Activated CD8-positive, alpha-beta memory T cell treated with anti-CD3 and anti-CD28 coated beads, Interleukin-2, amount 50 U/mL, for 1 hour (primary cell): ENCODE measurements around the gene ATAD3B.
A peak's percentile ranks its signal among the peaks of the same experiment; 100 is the strongest.
"Not testable (repeated sequence)": the region's sequence is repeated elsewhere in the genome, so short reads cannot be mapped to it uniquely, and the experiment has no call there.

ENCODE experiments used
- DNase-seq: peaks from one replicate; pipeline ENCODE4 v3.0.0-alpha.2; 2020; ENCODE audit errors: extremely low read depth

ATAD3B gene, protein sequence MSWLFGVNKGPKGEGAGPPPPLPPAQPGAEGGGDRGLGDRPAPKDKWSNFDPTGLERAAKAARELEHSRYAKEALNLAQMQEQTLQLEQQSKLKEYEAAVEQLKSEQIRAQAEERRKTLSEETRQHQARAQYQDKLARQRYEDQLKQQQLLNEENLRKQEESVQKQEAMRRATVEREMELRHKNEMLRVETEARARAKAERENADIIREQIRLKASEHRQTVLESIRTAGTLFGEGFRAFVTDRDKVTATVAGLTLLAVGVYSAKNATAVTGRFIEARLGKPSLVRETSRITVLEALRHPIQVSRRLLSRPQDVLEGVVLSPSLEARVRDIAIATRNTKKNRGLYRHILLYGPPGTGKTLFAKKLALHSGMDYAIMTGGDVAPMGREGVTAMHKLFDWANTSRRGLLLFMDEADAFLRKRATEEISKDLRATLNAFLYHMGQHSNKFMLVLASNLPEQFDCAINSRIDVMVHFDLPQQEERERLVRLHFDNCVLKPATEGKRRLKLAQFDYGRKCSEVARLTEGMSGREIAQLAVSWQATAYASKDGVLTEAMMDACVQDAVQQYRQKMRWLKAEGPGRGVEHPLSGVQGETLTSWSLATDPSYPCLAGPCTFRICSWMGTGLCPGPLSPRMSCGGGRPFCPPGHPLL

DNA sequence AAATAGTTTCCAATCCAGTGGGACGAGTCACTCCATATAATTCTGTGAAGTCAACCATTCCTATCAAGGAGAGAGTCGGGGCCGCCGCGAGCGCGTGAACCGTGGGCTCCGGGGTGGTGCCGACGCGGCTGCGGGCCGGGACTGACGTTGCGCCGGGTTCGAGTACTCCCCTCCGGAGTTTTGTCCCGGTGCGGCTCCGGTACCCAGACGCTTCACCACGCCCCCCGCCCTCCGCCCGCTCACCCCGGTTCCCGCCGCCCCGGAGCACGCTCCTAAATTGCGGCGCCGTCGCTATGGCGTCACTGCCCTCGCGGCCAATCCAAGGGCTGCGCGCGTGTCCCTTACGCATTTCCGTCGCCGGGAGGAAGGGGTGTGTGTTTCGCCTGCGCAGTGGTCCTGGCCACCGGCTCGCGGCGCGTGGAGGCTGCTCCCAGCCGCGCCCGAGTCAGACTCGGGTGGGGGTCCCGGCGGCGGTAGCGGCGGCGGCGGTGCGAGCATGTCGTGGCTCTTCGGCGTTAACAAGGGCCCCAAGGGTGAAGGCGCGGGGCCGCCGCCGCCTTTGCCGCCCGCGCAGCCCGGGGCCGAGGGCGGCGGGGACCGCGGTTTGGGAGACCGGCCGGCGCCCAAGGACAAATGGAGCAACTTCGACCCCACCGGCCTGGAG is at the start of gene ATAD3B:
TSS of gene ATAD3B (plus strand) at position 377 of the 664 bp plus-strand sequence. CDS start at position 497, 120 bp downstream.
- DNase-seq, result peak; percentile 70

DNA sequence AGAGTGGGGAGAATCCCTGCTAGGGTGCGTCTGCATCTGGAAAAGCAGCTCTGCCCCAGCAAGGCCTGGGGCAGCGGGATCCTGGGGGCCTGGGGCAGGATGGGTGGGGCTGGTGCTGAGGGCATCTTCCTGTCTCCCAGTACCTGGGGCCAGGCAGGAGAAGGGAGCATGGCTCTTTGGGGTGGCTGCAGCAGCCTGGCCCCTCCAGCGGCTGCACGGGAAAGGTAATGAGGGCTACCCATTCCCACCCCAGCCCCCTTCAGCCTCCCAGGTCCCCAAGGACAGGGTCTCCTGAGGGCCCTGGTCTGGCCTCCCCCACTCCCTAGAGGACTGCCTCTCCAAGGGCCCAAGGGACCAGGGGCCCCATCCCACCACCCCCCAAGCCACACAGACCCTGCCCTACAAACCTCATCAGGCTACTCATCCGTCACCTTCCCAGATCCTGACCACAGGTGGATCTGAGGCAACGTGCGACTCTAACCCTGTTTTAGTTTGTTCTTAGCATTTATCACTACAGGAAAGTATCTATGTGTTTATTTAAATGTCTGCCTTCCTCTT is 49.6 kb upstream of the ATAD3B start:
- DNase-seq, result no peak

DNA sequence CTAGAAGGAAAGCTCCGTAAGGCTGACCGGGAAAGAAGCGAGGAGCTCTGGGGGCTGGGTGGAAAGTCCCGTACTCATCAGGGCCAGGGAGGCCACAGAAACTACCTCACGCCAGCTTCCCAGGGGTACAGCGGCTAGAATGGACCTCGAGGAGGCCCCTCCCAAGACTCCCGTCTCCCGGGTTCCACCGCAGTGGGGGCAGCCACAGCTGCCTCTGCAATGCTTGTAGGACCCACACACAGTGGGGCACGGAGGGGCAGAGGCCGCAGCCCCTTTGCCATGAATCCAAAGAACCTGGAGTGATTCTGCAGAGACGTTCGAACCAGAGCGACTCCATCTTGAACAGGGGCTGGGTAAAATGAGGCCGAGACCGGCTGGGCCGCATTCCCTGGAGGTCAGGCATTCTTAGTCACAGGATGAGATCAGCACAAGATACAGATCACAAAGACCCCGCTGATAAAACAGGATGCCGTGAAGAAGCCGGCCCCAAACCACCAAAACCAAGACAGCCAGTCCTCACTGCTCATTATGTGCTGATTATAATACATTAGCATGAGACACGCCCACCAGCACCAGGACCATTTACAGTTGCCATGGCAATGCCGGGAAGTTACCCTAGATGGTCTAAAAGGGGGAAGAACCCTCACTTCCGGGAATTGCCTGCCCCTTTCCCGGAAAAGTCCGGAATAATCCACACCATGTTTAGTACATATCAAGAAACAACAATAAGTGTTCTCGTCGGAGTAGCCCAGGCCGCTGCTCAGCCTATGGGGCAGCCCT is 48.9 kb upstream of the ATAD3B start:
- DNase-seq, result no peak

DNA sequence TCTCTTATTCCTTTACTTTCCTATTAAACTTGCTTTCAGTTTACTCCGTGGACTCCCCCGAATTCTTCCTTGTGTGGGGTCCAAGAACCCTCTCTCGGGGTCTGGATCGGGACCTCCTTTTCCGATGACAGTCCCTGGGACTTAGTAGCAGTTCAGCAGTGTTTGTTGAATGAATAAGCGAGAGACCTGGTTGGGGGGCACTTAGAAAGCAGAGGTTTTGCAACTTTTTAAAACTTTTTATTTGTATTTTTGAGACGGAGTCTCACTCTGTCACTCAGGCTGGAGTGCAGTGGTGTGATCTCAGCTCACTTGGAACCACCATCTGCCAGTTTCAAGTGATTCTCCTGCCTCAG is 48.3 kb upstream of the ATAD3B start:
- no peak for DNase-seq

DNA sequence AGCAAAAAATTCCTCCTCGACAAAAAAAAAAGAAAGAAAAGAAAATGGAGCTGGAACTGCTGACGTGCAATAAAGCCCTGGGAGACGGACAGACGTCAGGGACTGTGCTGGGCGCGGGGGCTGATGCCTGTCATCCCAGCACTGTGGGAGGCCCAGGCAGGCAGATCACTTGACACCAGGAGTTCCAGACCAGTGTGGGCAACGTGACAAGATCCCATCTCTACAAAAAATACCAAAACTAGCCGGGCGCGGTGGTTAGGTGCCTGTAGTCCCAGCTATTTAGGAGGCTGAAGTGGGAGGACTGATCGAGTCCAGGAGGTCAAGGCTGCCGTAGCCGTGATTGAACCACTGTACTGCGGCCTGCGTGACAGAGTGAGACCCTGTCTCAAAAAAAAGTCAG is 46.9 kb upstream of the ATAD3B start:
- no peak for DNase-seq

DNA sequence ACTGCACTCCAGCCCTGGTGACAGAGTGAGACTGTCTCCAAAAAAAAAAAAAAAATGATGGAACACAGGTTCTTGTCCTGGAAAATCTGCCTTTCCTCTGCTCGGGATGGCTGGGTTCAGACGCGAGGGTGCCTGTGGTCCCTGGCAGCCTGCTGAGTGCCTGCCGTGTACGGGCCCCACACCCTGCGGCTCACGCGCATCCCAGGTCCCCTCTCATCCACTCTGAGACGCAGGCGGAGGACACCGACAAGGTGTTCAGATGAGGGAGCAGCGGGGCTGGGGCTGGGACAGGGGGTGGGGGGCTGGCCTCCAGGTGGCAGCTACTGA is 46.2 kb upstream of the ATAD3B start:
- no peak for DNase-seq

DNA sequence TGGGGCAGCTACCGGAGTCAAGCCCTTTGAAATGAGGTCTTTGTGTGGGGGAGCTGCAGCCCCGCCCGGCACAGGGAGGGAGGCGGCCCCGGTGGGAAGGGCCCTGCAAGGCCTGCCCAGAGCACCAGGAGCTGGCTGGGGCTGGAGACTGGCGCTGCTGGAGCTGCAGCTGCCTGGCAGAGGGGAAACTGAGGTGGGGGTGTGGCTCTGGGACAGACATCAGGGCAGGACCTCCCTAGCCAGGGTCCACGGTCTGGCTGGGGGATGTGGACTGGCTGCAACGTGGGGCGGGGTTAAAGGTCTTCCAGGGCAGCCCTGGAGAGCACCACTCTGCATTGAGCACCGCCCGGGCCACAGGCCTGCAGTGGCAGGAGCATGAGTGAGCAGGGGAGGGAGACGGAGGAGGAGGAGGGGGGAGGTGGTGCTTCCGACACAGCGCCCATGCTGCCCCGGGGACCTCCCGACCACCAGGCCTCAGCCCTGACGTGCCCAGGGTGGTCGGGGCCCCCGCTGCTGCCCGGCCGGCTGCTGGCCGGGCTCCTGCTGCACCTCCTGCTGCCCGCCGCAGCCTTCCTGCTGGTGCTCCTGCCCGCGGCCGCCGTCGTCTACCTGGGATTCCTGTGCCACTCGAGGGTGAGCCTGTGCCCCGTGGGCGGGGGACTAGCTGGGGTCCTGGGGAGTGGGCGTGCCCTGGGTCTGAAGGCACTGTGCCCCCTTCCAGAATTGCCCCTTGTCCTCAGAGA is 45.6 kb upstream of the ATAD3B start:
- no peak for DNase-seq

DNA sequence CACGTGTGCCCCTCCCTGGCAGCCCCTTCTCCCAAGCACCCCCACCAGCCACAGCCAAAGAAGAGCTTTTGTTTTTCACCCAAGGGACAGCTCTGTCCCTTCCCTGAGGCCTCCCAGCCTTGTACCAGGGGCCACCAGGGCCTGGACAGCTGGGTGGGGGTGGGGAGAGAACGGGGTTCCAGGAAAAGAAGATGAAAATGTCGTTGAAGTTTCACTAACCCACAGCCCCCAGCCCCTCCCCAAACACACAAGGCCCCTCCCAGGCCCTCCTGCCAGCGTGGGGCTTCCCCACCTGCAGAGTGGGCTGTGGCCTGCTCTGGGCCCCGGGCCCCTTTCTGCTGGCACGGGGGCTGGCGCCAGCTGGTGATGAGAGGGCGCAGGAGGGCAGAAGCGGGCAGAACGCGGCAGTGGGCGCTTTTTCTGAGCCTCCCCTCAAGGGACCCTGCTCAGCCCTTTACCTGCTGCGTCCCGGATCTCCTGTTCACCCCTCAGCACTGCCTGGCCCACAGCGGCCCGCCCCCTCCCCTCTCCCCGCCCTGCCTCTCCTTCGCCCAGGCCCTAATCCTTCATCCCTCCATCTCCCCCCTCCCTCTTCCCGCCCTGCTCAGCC is 45.0 kb upstream of the ATAD3B start:
- DNase-seq, result no peak

DNA sequence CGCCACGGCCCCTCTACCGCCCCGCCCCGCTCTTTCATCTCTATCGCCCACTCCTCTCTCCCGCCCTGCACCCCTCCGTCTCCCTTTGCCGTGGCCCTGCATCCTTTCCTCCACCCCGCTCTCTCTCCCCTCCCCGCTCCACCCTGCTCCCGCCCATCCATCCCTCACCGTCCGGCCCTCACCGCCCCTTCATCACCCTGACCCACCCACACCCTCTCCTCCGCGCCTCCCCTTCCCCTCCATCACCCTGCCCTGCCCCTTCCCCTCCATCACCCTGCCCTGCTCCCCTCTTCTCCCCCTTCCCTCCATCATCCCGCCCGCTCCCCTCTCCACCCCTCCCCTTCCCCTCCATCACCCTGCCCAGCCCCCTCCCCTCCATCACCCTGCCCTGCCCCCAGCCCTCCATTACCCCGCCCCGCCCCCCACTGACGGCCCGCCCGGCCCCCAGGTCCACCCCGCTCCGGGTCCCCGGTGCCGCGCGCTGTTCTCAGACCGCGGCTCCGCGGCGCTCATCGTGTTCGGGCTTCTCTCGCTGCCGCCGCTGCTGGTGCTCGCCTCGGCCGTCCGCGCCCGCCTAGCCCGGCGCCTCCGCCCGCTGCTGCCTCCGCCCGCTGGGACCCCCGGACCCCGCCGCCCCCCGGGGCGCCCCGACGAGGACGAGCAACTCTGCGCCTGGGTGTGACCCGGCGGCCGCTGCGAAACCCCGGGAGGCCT is 44.3 kb upstream of the ATAD3B start:
- no peak for DNase-seq

DNA sequence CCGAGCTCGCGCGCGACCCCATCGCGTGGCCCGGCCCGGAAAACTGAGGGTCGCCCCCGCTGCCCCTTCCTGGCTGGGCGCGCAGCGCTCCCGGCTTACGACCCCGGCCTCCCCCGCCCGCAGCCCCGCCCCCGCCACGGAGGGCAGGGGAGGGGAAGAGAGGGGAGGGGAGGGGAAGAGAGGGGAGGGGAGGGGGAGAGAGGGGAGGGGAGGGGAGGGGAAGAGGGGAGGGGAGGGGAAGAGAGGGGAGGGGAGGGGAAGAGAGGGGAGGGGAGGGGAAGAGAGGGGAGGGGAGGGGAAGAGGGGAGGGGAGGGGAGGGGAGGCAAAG is 43.8 kb upstream of the ATAD3B start:
- no peak for DNase-seq

DNA sequence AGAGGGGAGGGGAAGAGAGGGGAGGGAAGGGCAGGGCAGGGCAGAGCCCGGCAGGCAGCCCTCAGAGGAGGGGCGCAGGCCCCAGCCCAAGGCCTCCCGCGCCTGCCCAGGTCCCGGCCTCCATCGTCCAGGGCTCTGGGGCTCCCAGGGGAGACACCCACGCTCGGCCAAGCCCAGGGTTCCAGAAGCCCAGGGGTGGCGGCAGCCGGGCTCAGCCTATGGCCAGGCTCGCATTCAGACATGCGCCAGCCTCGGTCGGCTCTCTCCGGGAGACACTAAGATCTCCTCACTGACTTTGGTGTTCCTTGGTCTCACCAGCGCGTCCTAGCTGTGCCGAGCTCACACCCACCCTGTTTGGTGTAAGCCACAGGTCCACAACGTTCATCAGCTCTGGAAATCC is 43.4 kb upstream of the ATAD3B start:
- no peak for DNase-seq

DNA sequence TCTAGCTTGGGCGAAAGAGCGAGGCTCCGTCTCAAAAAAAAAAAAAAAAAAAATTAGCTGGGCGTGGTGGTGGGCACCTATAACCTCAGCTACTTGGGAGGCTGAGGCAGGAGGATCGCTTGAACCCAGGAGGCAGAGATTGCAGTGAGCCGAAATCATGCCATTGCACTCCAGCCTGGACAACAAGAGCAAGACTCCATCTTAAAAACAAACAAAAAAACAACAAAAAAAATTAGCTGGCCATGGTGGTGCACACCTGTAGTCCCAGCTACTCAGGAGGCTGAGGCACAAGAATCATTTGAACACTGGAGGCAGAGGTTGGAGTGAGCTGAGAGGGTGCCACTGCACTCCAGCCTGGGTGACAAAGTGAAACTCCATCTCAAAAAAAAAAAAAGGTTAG is 42.6 kb upstream of the ATAD3B start:
- DNase-seq, result not testable (repeated sequence)

DNA sequence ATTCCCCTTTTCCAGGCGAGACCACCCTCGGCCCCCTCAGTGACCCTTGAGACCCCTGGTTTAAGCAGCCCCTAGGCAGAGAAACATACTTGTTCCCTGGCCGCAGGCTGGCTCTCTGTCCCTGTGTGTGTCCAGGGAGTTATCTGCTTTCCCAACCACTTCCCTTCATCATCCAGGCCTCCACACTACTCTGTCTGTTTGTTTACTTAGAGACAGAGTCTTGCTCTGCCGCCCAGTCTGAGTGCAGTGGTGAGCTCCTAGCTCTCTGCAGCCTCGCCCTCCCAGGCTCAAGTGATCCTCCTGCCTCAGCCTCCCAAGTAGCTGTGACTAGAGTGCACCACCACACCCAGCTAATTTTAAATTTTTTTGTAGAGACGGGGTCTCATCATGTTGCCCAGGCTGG is 41.9 kb upstream of the ATAD3B start:
- no peak for DNase-seq

DNA sequence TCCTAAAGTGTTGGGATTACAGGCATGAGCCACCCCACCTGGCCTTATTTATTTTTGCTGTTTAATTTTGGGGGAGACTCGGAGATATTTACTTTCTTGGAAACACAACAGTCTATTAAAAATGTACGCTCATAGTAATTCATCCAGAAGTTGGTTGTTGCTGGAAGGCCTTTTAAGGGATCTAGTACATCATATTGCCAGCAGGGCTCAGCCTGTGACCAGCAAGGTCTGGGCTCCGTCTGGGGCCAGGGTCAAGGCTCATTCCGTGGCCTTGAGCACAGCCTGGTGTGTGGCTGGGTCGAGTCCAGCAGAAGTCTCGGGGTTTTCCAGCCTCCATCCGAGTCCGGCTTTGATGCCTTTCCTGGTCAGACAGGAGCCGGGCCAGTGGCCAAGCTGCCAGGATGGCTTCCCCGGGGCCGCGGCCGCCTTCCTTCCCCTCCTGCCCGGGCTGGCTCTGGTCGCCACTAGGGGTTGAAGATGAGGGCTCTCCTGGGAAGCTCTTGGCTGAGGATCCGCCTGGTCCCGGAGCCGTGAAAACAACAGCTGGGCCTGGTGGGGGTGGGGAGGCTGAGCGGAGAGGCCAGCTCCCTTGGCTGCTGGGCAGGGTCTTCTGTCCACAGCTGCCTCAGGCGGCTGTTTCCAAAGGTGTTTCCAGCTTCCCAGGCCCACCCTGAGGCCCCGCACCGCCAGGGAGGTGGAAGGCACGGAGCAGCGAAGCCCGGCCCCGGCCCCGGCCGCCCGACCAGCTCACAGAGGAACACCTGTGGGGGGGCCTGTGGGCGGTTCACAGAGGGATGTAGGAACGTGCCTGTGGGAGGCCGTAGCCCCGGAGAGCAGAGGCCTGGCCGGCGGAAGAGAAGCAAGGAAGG is 41.2 kb upstream of the ATAD3B start:
- no peak for DNase-seq

DNA sequence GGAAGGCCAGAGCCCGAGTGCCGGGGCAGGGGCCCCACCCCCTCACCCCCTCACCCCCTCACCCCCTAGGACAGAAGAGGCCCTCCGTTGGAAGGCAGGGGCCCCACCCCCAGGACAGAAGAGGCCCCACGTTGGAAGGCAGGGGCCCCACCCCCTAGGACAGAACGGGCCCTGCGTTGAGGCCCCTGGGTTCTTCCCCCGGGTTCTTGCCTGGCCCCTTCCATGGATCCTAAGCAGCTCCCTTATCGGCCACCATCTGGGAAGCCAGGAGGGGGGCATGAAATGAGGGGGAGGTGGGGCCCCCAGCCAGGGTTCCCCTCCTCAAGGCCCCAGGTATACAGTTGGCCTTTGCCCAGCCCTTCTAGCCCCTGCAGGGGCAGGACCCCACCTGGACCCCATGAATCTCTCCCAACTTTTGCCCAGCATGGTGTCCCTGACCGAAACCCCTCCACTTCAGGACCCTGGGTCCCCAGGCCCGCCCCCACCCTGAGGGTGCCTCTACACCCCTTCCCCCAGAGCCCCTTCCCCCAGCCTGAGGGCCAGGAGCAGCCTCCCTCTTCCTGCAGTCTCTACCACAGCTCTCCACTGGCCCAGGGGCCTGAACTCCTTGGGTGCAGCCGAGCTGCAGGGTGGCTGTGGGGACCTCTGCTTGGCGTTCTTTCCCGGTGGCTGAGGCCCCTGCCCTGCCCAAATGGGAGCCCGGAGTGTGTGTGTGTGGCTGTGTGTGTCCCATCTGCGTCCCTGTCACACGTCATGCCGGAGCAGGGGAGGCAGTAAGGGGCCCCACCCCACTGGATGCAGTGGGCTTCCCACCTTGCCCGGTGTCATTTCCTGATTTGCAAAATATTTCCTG is 40.3 kb upstream of the ATAD3B start:
- no peak for DNase-seq

DNA sequence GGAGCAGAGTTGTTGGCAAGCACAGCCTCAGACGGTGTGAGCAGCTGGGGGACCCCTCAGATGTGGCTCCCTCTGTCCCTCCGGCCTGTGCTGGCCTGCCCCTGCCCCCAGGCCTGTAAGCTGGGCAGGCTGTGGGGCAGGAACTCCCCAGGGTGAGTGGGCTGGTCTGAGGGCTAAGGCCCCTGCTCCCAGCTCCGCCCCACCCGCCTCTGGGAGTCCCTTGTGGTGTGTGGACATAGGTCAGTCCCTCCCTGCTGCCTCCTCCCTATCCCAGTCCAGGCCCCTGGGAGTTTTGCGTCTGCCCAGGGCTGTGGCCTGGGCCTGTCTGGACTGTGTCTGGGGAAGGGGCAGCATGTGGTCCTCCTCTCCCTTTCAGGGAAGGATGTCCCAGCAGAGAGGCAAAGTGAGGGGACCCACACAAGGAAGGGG is 39.7 kb upstream of the ATAD3B start:
- no peak for DNase-seq

DNA sequence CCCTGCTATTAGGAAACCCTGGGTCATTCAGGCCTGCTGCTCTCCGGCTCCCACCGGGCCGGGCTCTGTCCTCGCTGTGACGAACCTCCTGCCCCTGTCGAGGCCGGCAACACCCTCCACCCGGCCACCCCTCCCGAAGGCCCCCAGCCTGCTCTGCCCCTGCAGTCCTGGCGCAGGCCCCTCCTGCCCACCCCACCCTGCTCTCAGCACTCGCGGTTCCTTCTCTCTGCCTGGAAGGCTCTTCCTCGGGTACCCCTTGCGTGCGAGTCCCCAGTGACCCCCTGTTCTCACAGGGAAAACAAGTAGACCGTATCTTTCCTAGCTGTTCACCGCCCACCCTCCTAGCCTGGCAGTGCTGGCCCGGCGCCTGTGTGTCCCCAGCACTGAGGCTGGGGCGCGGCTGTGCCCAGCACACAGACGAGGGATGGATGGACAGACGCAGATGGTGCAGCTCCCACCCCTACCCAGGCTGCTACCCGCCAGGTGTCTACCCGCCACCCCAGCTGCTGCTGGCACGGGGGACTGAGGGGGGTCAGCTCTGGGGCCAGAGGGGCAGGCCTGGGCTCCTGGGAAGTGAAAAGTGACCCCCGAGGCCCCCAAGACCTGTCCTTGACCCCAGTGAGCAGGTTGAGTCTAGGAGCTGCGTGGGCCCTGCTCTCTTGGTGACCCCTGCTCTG is 39.2 kb upstream of the ATAD3B start:
- no peak for DNase-seq
